ENCODE measurements around the gene SRPRB. TPM values are rescaled to one million over a fixed set of nuclear protein-coding genes. Genes with fewer than 3 reads are reported as not detected.

Gene SRPRB
- total and polyA plus RNA-seq, 9 of the 15 experiments (the other 6 are each of a cell fraction or from before 2014, with no cell fraction given): 29.5 to 66.0 (median 41.4) TPM

- POLR2A ChIA-PET: no interaction called here
Measured at GRCh38 chr3:133836497-133837158, 31.0 kb downstream of the SRPRB start.

More at GRCh38 chr3:133836497-133837158, 31.0 kb downstream of the SRPRB start:
- Histone ChIP-seq H2AFZ (ENCODE audit: low read depth, low read length) (no peak overlapping the region), H3K4me2 (ENCODE audit: insufficient read depth, low read length) (no peak overlapping the region), H3K9ac (ENCODE audit: insufficient read depth in 1 of 2, low read depth in 2 of 2, low read length in 2 of 2) (no peak overlapping the region), H3K36me3 (ENCODE audit: control insufficient read depth, insufficient read depth, low read length) (no peaks in the 10 kb centered on the region), H3K4me3 (no peak overlapping the region), H3K4me1 (replicated peaks in 1 of 2; ENCODE audit: control insufficient read depth in 2 of 2, insufficient read depth in 2 of 2, low read length in 2 of 2) (peaks cover 0 to 9% of the 10 kb centered on the region in 2 experiments; a peak in 1 of 5 replicates), H3K9me3 (replicated peaks; ENCODE audit: control insufficient read depth, insufficient read depth, low read depth, low read length) (no peaks in the 10 kb centered on the region), H3K27me3 (ENCODE audit: control insufficient read depth in 2 of 2, insufficient read depth in 2 of 2, low read length in 2 of 2) (no peaks in the 10 kb centered on the region), H3K79me2 (ENCODE audit: control insufficient read depth, insufficient read depth, low read length) (no peaks in the 10 kb centered on the region), H3K9me1 (ENCODE audit: control insufficient read depth, insufficient read depth, low read length) (no peaks in the 10 kb centered on the region), H3K27ac (ENCODE audit: extremely low read depth, low read depth, low read length) (no peak overlapping the region), H4K20me1 (replicated peaks; ENCODE audit: control insufficient read depth, insufficient read depth, low read length) (no peaks in the 10 kb centered on the region)
- no TSS peak for BruUV-seq (replicated peaks)
- WGBS (ENCODE audit: insufficient coverage, low coverage, missing lambda C conversion rate): 36% methylated on average over 5 of the region's 6 CpGs
- FAIRE-seq (no peak), ATAC-seq (no peak), DNase-seq (ENCODE audit: extremely low read depth in 1 of 4, low spot score in 3 of 4) (no peak)
- CTCF ChIA-PET (ENCODE audit: low intra/inter-chr PET ratio): no interaction called here
- no peak for TF ChIP-seq KLF13 (tag; IDR thresholded peaks at IDR 0.05; ENCODE audit: borderline replicate concordance, low read depth)
- no peak for TF ChIP-seq TBL1XR1 (IDR thresholded peaks at IDR 0.05; ENCODE audit: low read length in 2 of 2)
- no peak for TF ChIP-seq YBX1 (IDR thresholded peaks at IDR 0.05)
- TF ChIP-seq ZBTB49 (CRISPR knock-in tag; IDR thresholded peaks at IDR 0.05; ENCODE audit: borderline replicate concordance): no peak
- TF ChIP-seq MITF (IDR thresholded peaks at IDR 0.05): no peak
- no peak for TF ChIP-seq TFAP4 (CRISPR knock-in tag; IDR thresholded peaks at IDR 0.05; ENCODE audit: borderline replicate concordance)
- TF ChIP-seq HMBOX1 (IDR thresholded peaks at IDR 0.05): no peak
- TF ChIP-seq MYNN (IDR thresholded peaks at IDR 0.05): no peak
- no peak for TF ChIP-seq MYNN (CRISPR knock-in tag; IDR thresholded peaks at IDR 0.05)
- no peak for TF ChIP-seq NRF1 (conservative IDR thresholded peaks at IDR 0.05 in 1 of 2, IDR thresholded peaks at IDR 0.05 in 1 of 2)
- no peak for TF ChIP-seq POLR2H (tag; IDR thresholded peaks at IDR 0.05; ENCODE audit: low read depth)
- in situ Hi-C loops (cut with MboI): no loop called here
- intact Hi-C loops (cut with micrococcal nuclease): no loop called here
